HTERT RPE-1 (cell line): ENCODE data around the gene CCL7.
"Not testable (repeated sequence)": the region's sequence is repeated elsewhere in the genome, so short reads cannot be mapped to it uniquely, and the experiment has no call there.

Experiments used
- in situ Hi-C: fragments of 300-500 bp; cut with MboI; formaldehyde crosslinking; loops from 4 replicates; pipeline ENCODE4 v1.14.3; 2020; ENCODE audit warnings: low sequenced_read_pairs

CCL7 gene

DNA sequence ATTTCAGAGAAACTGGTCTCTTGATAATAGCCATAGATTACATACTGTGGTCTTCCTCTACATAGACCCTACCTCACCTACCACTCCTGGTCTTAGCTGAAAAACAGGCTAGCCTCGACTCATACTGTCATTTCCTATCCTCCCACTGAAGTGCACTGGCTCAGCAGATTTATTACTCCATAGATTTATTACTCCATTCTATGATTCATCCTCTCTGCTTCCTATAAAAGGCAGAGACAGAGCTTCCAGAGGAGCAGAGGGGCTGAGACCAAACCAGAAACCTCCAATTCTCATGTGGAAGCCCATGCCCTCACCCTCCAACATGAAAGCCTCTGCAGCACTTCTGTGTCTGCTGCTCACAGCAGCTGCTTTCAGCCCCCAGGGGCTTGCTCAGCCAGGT lies at the start of gene CCL7:
TSS of gene CCL7 (plus strand) at position 253 of the 400 bp plus-strand sequence. CDS start at position 323, 70 bp downstream.
- in situ Hi-C loops, result no loop called here

DNA sequence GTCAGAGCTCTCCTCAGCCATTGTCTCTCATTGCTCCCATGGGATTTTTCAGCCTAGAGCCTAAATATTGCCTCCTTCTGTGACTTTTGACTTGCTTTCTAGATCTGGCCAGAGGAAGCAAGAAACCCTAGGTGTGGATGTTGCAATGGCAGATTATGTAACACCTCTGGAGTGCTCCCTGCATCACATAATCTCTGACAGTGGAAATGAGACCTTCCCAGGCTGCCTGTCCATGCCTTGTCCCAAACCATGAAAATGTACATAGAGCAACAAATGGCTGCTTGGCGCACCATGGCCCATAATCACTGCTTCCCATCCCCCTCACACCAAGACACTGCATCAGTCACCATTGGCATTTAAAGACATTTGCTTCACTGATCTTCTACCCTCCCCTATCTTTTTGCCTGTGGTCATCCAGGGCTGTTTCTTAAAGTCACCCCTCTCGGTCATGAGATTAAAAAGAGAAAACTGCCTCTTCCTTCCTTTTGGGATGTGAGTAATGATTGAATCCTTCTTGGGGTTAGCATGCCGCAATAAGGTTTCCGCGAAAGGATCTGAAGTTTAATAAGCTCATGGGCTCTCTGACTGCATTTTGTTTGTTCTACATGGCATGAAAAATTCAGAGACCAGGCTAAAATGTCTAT lies 49.1 kb upstream of the CCL7 start:
- in situ Hi-C loops, result no loop called here

DNA sequence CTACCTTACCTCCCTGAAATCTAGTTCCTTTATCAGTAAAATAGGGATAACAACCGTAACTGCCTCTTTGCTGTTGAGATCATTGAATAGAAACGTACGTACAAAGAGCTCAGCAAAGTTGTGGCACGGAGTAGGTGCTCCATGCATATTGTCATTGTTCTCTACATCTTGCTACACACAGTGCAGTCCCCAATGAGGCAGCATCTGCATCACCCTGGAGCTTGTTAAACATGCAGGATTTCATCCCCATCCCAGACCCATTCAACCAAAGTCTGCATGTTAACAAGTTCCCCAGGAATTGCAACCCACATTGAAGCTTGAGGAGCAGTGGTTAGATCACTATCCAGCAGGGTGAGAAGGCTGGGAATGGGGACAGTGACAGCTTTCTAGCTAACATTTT lies 48.6 kb upstream of the CCL7 start:
- in situ Hi-C loops, result no loop called here

DNA sequence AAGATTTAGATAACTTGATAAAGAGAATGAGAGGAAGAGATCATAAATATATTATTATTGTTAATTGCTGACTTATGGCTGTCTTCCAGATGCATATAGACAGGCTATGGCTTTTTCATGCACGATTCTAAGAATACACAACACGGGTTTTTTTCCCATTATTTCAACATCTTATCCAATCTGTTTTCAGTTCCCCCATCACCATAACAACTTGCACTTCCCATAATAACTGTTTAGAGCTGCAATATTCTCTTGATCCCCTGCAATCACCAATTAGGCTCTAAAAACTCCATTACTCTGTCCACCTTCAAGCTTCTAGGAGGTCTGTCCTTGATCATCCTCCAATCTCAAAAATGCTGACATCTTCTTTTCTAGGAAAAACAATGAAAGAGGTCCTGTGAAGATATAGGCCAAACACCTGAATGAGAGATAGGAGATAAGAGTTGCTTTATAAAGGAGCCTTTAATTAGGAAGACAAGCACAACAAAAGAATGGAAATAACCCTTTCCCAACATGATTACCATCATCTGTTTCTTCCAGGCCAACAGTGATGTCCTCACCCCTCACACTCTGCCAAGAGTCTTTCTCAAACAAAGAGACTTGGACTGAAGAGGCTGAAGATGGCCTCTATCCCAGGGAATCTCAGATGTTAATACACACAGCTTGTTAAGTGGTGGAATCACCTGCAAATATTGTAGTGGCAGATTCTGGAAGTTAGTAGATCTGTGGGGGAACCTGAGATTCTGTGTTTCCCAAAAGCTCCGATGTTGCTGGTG lies 47.1 kb upstream of the CCL7 start:
- in situ Hi-C loops, result no loop called here

DNA sequence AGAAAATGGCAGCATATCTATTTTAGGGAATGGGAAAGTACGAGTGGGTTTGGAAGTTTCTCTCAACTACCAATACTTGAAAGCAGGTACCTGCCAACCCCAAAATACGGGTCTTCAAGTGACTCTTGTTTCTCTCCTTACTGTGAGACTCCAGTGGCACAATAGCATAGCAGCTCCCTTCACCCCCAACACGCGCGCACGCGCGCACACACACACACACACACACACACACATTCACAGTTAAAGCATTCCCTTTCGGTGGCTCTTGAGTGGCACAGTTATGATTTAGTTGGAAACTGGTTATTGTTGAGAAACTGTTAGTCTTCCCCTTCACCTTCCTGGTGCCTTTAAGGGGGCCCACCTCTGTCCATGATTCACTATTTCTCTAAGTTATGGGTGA lies 45.0 kb upstream of the CCL7 start:
- in situ Hi-C loops, result no loop called here

DNA sequence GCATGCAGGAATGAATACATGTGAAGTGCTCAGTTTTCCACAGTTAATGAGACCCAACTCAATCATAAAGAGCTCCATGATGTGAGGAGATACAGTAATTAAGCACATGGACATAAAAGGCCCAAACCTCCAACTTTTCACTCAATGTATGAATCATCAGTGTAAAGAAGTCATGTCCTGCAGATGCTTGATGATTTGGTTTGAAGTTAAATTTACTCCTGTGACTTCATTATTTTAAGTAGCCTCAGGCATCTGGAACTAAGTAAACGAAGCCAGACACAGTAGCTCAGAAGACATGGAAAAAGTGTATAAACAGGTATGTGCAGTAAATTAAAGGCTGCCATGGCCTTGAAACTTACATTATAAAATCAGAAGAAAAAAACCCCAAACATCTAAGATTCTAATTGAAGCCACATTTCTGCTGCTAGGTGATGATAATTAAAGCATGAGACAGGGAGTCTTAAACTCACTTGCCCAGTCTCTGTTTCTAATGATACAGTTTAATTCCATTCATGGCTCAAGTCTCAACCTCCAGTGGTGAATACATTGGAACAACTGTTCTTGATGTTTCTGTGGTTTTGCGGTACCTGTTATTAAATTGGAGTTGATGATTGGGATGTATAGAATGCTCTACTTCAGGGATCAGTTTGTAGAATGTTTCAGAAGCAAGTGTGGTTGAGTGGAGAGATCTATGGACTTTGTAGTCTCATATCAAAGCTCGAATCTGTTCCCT lies 43.8 kb upstream of the CCL7 start:
- in situ Hi-C loops, result no loop called here

DNA sequence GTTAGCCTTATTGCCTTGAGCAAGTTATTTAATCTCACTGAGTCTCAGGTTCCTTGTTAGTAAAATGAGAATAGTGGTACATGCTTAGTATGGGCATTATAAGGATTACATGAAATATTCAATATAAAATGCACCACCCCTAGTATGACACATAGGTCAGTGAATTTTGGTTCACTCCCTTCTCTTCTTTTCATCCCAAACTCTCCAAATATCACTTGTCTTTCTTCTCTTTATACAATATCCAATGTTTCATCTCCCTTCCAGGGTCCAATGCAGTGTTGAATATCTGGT lies 43.3 kb upstream of the CCL7 start:
- in situ Hi-C loops, result no loop called here

DNA sequence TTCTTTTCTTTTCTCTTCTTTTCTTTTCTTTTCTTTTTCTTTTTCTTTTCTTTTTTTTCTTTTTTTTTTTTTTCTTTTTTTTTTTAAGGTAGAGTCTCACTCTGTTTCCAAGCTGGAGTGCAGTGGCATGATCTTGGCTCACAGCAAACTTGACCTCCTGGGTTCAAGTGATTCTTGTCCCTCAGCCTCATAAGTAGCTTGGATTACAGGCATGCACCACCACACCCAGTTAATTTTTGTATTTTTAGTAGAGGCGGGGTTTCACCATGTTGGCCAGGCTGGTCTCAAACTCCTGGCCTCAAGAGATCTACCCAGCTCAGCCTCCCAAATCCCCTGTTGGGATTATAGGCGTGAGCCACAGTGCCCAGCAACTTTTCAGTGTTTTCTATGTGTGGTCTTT lies 42.7 kb upstream of the CCL7 start:
- in situ Hi-C loops, result not testable (repeated sequence)

DNA sequence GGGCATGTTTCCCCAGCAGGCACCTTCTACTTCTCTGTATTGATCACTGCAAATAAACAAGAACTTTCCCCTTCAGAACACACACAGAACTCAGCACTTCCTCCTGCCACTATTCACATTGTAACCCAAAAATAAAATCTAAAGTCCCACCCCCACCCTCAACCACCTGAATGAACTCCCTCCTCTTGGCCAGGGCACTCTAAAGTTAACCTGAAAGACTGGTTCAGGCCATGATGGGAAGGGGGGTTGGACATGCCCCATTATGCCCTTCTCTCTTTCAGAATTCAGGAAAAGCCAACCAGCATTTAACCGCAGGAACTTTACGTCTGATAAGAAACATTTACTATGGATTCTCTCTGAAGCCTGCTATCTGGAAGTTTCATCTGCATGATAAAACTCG lies 42.3 kb upstream of the CCL7 start:
- in situ Hi-C loops, result no loop called here

DNA sequence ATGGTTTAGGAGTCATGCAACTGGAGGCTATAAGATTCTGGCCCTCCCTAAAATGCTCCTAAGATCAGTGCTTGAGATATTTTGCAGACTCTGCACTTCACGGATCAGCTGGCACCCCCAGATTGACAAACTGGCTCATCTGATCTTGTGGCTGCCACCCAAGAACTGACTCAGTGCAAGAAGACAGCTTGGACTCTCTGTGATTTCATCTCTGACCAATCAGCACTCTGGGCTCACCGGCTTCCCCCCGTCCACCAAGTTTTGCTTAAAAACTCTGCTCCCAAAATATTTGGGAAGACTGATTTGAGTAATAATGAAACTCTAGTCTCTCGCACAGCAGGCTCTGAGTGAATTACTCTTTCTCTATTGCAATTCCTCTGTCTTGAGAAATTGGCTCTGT lies 41.2 kb upstream of the CCL7 start:
- in situ Hi-C loops, result no loop called here

DNA sequence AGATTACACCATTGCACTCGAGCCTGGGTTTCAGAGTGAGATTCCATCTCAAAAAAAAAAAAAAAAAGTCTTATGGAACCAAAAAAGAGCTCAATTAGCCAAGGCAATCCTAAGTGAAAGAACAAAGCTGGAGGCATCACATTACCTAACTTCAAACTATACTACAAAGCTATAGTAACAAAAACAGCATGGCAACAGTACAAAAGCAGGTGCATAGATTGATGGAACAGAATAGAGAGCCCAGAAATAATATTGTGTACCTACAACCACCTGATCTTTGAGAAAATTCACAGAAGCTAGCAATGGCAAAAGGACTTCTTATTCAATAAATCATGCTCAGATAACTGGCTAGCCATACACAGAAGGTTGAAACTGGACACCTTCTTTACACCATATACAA lies 39.7 kb upstream of the CCL7 start:
- in situ Hi-C loops, result no loop called here

DNA sequence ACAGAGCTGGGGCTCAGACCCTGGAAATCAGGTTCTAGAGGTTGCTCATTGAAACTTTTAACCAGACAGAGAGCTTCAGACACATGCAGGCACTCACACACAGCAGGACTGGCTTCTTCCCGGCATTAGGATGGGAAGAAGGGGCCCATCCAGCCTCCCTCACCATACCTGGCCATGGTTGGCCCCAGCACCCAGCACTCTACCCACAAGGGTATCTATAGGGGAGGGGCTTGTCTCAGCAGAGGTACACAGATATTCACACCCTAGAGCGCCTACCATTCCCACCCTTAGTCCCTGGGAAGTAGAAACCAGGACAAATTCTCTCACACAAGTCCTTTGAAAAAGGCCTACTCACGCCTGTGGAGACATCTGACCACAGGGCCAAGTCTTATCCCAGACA lies 35.4 kb upstream of the CCL7 start:
- in situ Hi-C loops, result no loop called here

DNA sequence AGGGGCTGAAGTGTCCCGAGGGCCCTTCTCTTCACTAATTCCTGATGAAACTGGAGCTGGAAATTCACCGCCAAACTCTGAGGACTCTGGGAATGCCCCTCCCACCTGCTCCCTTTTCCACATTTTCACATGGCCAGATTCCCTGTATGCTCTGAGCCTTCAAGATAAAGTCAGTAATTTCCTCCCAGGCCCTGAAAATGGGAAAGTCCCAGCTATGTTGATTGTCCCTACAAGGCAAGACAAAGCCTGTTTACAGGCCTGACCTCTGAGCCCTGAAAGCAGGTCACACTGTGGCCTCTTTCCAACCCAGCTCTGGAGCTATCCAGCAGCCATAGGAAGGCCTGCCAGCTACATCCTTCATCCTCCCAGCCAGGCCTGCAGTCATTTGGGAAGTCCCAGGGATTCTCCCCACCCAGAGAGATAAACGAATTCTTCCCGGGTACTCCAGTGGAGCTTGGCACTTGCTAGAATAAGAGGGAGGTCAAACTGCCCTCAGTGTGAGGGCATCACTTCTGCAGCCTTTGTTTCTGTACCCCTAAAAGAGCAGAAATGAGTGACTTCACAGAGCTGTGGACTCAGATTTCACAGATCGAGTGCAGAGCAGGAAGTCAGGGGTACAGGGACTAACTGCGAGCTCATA lies 34.5 kb upstream of the CCL7 start:
- in situ Hi-C loops, result no loop called here

DNA sequence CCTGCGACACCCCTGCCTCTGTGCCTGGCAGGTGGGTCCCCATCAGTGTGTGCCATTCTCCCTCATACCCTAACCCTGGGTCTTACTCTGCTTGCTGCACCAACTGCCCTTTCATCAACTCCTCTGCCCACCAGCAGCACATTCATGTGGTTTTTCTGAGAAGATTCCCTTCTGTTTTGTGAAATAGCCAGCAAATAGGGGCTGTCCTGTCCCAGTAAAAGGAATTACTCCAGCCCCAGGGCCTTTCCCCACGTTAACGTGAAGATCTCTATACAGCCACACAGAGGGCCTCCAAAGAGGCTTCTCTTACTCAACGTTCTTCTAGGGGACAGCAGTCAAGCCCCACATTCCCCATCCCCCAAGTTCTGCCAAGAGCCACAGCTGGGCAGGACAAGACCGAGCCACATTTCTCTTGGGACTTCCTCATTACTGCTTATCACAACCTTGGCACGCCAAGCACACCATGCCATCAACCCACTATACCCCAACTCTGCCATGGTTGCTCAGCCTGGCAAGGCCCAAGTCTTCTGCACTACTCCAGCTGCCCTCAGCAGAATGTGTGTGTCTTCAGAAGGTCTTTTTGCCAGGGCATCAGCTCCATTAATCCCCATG lies 33.6 kb upstream of the CCL7 start:
- in situ Hi-C loops, result no loop called here

DNA sequence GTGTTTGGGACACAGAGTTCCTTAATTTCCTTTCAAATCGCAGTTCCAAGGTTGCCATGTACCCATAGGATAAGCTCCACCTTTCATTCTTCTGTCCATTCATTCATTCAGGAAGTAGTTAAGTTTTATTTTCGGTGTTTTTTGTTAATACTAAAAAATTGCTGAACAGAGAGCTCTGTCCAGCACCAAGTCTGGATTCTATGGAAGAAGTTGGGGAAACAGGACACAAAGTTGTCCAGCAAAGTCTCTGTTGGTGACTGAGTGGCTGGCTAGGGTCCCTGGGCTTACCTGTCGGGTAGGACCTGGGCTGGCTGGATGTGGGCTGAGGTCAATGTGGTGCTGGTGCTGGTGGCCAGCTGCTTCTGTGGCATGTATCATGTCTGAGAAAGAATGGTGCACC lies 32.6 kb upstream of the CCL7 start:
- in situ Hi-C loops, result no loop called here

DNA sequence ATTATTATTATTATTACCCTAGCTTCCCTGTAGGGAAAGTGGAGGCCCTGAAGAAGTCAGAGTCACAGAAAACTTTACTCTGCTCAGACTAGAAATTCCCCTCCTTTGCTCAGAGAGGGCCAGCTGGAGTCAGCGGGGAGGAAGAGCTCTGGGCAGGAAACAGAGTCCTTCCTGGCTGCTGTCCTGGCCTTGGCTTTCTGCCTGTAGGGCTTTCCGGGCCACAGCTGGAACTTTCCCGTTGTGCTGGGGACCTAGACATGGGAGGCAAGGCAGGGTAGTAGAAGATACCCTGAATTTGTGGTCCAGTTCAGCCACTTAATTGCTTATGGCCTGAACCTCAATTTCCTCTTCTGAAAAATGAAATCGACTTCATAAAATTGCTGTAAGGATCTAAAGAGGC lies 29.0 kb upstream of the CCL7 start:
- in situ Hi-C loops, result no loop called here

DNA sequence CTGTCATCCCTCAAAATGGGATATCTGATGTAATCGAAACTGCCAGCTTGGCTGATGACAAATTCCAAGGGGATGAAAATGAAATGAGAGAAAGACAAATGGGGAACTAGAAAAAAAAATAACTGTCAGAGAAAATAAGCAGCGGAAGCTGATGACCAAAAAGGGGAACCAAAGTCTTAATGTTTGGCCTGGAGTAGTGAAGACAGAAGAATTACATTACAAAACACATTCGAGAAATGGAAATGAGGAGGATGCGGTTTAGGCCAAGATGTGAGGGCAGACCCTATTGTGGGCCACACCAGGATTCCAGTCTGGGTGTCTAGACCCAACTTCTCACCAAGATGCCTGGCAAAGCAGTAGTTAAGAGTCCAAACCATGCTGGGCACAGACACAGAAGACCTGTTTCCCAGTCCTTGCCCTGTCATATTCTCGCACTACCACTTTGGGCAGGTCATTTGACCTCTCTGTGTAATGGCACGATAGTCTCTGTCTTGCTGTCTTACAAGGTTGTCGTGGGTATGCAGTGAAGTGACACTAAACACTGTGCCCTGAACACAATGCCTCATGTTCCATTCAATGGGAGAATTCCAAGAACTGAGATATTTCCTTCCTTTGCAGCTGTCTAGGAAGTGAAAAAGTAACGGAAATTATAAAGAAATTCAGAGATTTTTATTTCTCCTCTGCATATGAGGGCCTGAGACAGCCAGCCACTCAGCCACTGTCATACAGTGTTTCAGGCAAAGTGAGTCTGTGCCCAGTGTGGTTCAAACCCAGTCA lies 27.2 kb upstream of the CCL7 start:
- in situ Hi-C loops, result no loop called here

DNA sequence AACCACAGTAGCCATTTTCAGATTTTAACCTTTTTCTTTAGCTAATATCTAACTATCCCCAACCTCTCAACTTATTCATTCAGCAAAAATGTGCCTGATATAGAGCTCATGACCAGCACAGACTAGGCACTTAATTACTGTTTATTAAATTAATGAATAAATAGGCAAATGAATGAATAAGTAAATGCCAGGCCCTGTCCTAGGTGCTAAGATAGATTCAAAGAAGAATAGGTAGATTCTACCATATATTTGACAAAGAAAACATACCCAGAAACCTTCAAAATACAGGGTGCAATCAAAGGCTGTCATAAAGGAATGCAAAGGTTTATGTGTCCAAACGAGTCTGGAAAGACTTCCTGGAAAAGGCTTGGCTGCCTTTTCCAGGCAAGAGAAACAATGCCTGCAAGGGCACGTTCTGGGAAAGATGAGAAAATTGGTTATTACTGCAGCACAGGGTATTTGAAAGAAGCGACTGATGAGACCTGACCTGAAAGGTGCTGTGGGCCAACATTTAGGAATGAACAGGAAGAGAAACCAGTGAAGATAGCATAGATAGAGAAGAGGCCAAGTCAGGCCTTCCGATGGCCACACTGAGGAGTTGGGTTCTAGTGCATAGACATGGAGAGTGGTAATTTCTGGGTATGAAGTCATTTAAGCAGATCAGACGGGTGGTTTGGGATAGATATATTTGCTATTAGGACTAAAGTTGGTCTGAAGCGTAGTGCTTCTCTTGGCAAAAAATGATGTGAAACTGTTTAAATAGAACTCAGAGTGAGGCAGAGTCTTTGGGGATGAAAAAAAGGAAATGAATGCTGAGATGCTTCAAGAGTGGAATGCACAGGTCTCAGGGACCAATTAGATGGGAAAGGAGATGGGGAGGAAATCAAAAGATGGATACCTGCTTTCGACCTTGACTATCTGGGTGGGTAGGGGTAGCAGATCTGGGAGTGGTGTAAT lies 26.4 kb upstream of the CCL7 start:
- in situ Hi-C loops, result no loop called here

DNA sequence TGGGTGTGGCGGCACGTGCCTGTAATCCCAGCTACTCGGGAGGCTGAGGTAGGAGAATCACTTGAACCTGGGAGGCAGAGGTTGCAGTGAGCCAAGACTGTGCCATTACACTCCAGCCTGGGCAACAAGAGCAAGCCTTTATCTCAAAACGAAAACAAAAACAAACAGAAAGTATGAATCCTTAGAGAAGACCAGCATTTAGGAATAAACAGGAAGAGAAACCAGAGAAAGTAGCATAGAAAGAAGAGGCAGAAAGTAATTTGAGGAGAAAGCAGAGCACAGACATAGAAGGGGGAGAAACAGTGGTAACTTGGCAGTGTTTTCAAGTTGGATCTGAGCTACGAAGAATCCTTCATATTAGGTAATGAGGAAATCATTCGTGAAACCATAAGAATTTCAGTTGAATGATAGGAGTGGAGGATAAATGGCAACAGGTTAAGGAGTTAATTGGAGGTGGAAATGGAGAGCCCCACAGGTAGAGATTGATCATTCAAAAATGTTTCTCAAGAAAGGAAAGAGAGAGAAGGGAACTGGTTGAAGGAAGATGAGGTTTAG lies 24.6 kb upstream of the CCL7 start:
- in situ Hi-C loops, result no loop called here
